Endothelial cell of umbilical vein (primary cell): ENCODE data around the gene AICDA. TPM values are rescaled to one million over a fixed set of nuclear protein-coding genes. Genes with fewer than 3 reads are reported as not detected.
A peak's percentile ranks its signal among the peaks of the same experiment; 100 is the strongest.

ENCODE experiments used
- BruUV-seq: library from RNA; stranded (reverse); fragments of 400-500 nt; replicated peaks from 2 replicates; lab custom pipeline; 2021; lab: Mats Ljungman, UMichigan
- CTCF ChIA-PET: fragments of 300-600, 350-600 bp; sonication (Branson Sonifier 250); formaldehyde crosslinking; loops from one replicate; lab custom pipeline; 2021; ENCODE audit warnings: antibody characterized with exemption, inconsistent platforms; lab: Charles Lee
- POLR2A ChIA-PET: fragments of 300-600, 350-600 bp; sonication (Branson Sonifier 250); formaldehyde crosslinking; loops from one replicate; lab custom pipeline; 2021; ENCODE audit warnings: antibody characterized with exemption, inconsistent platforms; lab: Charles Lee
- DNase-seq: peaks from one replicate; pipeline ENCODE4 v3.0.0-alpha.2; 2011; ENCODE audit warnings: low read depth, low spot score
- FAIRE-seq: peaks from 2 replicates; lab custom pipeline; 2011; peaks lifted over from hg19 to GRCh38; lab: Jason Lieb, UNC
- H2AFZ ChIP-seq: 2 replicates; pipeline ENCODE4 v1.6.0; 2012; ENCODE audit warnings: low read depth, low read length, control low read depth, inconsistent platforms
- H3K27ac ChIP-seq: 2 replicates; pipeline ENCODE4 v1.5.1; 2011; ENCODE audit warnings: low read depth, mild to moderate bottlenecking, control low read depth, low read length, moderate library complexity; ENCODE audit not compliant: insufficient read depth
- H3K27me3 ChIP-seq, 2 experiments: 2 replicates each; pipeline versions ENCODE4 v1.6.0 to v1.6.1; 2011; ENCODE audit warnings: low read length in 2 of 2, mixed read lengths in 1 of 2; ENCODE audit not compliant: control insufficient read depth in 2 of 2, insufficient read depth in 2 of 2
- H3K36me3 ChIP-seq, 2 experiments: 2 replicates in 1 of 2; 3 replicates in 1 of 2; pipeline ENCODE4 v1.5.1; 2011; ENCODE audit warnings: low read length in 2 of 2, mild to moderate bottlenecking in 1 of 2, moderate library complexity in 1 of 2; ENCODE audit not compliant: control insufficient read depth in 2 of 2, insufficient read depth in 2 of 2; ENCODE audit errors: extremely low read depth in 1 of 2
- H3K4me1 ChIP-seq: 3 replicates; pipeline ENCODE4 v1.5.1; 2011; ENCODE audit warnings: mild to moderate bottlenecking, low read length; ENCODE audit not compliant: control insufficient read depth, insufficient read depth; ENCODE audit errors: extremely low read depth
- H3K4me2 ChIP-seq: 2 replicates; pipeline ENCODE4 v1.6.1; 2011; ENCODE audit warnings: low read length, control low read depth, mixed read lengths; ENCODE audit not compliant: insufficient read depth
- H3K4me3 ChIP-seq, 3 experiments: fragments of 200-600 bp in 1 of 3; sonication (generic), shearing (Covaris generic) in 1 of 3; replicated peaks in 1 of 3; 2 replicates each; pipeline ENCODE4 v1.5.1; 2011 to 2016; ENCODE audit warnings: control low read depth in 3 of 3, low read length in 3 of 3, mild to moderate bottlenecking in 2 of 3, inconsistent platforms in 1 of 3, low read depth in 1 of 3, moderate library complexity in 1 of 3; ENCODE audit not compliant: insufficient read depth in 1 of 3
- H3K79me2 ChIP-seq: 2 replicates; pipeline ENCODE4 v1.6.0; 2012; ENCODE audit warnings: low read length, inconsistent platforms; ENCODE audit not compliant: control insufficient read depth, insufficient read depth
- H3K9ac ChIP-seq: replicated peaks from 2 replicates; pipeline ENCODE3; 2011; ENCODE audit warnings: low read length, control low read depth; ENCODE audit not compliant: insufficient read depth; ENCODE audit errors: extremely low read depth
- H3K9me1 ChIP-seq: replicated peaks from 3 replicates; pipeline ENCODE4 v1.6.0; 2011; ENCODE audit warnings: mild to moderate bottlenecking, low read length; ENCODE audit not compliant: control insufficient read depth, insufficient read depth; ENCODE audit errors: extremely low read depth
- H3K9me3 ChIP-seq: replicated peaks from 2 replicates; pipeline ENCODE4 v1.5.1; 2012; ENCODE audit warnings: low read length, inconsistent platforms; ENCODE audit not compliant: control insufficient read depth, insufficient read depth
- H4K20me1 ChIP-seq: replicated peaks from 2 replicates; pipeline ENCODE3; 2011; ENCODE audit warnings: mild to moderate bottlenecking, low read length; ENCODE audit not compliant: control insufficient read depth, insufficient read depth; ENCODE audit errors: extremely low read depth
- FOS ChIP-seq: IDR thresholded peaks from 2 replicates; pipeline ENCODE4 v1.6.1; 2011; ENCODE audit warnings: mild to moderate bottlenecking, low read length, moderate library complexity, borderline replicate concordance; ENCODE audit not compliant: insufficient read depth
- GATA2 ChIP-seq: IDR thresholded peaks from 2 replicates; pipeline ENCODE4 v1.7.0; 2011; ENCODE audit warnings: low read depth, mild to moderate bottlenecking, moderate library complexity, mixed read lengths, low read length; ENCODE audit not compliant: insufficient read length, insufficient read depth
- JUN ChIP-seq: IDR thresholded peaks from 2 replicates; pipeline ENCODE4 v1.6.1; 2011; ENCODE audit warnings: borderline replicate concordance, low read depth; ENCODE audit not compliant: insufficient read length, insufficient read depth
- POLR2A ChIP-seq: IDR thresholded peaks from 2 replicates; pipeline ENCODE4 v1.6.1; 2012; ENCODE audit warnings: low read depth, mild to moderate bottlenecking, control low read depth, low read length
- dilution Hi-C: fragments of 300-500 bp; cut with MboI; formaldehyde crosslinking; loops from one replicate; pipeline ENCODE4 v1.15.0; 2019; ENCODE audit warnings: low sequenced_read_pairs; ENCODE audit not compliant: extremely low pct_ligation_motif_present
- intact Hi-C: fragments of 100-400 bp; cut with micrococcal nuclease; formaldehyde crosslinking; loops from one replicate; pipeline ENCODE4 v1.10.0; 2022
- polyA plus RNA-seq, 4 experiments: library from polyadenylated mRNA; depleted of rRNA in 3 of 4; stranded (reverse) in 3 of 4; unstranded in 1 of 4; fragments of >200 nt; gene quantifications; 2 replicates each; pipeline versions ENCODE4 v1.2.1 to v1.2.3, GENCODE V29; 2011 to 2012; ENCODE audit warnings: missing spikeins in 1 of 4
- total RNA-seq: library from RNA; stranded (reverse); gene quantifications from 2 replicates; pipeline ENCODE4 v1.2.3, GENCODE V29; 2021
- TF ChIP-seq, protein P1 (sequence below), 2 donors: IDR thresholded peaks; 1 replicate in 1 of 2; 2 replicates in 1 of 2; pipeline ENCODE4 v1.5.1; 2011; ENCODE audit warnings: low read length in 2 of 2, mild to moderate bottlenecking in 2 of 2, moderate library complexity in 2 of 2, control low read depth in 1 of 2, inconsistent platforms in 1 of 2, low read depth in 1 of 2; ENCODE audit not compliant: insufficient read depth in 1 of 2; ENCODE audit errors: extremely low read depth in 1 of 2

The AICDA gene
- total and polyA plus RNA-seq, 2 donors (not counting 3 experiments of a cell fraction or from before 2014, with no cell fraction given) = not detected

DNA sequence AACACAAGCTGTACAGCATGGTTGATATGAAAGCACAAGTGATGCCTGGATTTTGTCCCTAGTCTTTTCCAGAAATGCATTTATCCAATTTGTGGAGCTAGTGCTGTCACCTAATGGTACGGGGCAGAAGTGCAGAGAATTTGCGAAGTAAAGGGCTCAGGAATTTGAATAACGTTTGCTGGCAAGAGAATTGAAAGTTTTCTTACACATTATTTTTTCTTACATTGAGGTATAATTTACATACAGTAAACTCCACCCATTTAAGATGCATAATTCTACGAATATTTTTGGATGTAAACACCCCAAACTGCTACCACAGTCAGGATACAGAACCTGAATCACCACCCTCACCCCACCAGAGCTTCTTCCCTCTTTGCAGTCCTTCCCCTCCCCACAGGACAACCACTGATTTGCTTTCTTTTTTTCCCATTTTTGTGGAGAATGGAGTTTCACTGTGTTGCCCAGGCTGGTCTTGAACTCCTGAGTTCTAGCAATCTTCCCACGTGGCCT, 3.5 kb downstream of the AICDA start:
- Histone ChIP-seq H3K9me1 (no peaks in the 10 kb centered on the region), H3K9ac (no peak overlapping the region), H3K9me3 (no peaks in the 10 kb centered on the region), H3K4me3 (no peak overlapping the region), H3K4me2 (no peak overlapping the region), H3K27ac (no peak overlapping the region), H4K20me1 (no peaks in the 10 kb centered on the region), H3K27me3 (peaks cover 4 to 9% of the 10 kb centered on the region in 2 experiments), H2AFZ (no peak overlapping the region), H3K79me2 (no peaks in the 10 kb centered on the region), H3K4me1 (no peaks in the 10 kb centered on the region), H3K36me3 (no peaks in the 10 kb centered on the region)
- CTCF ChIA-PET = interaction anchor here (0.6 to 6.5 kb wide), 27 partner anchors 9 to 440 kb away, joined by 3 to 256 read pairs (median 4); partner anchors contain the start of gene CLEC4E
- dilution Hi-C loops (no loop called here), intact Hi-C loops (loop anchor here (1.0 kb wide), 1 partner anchor 65 kb away; no protein-coding TSS in a partner anchor)
- peak; percentile 93 for FAIRE-seq
- POLR2A ChIA-PET = interaction anchor here (1.1 kb wide), 1 partner anchor 65 kb away, joined by 3 read pairs; no protein-coding TSS in a partner anchor
- BruUV-seq = no TSS peak
- DNase-seq = peak; percentile 67
- TF ChIP-seq GATA2 = no peak
- TF ChIP-seq, protein P1, sequence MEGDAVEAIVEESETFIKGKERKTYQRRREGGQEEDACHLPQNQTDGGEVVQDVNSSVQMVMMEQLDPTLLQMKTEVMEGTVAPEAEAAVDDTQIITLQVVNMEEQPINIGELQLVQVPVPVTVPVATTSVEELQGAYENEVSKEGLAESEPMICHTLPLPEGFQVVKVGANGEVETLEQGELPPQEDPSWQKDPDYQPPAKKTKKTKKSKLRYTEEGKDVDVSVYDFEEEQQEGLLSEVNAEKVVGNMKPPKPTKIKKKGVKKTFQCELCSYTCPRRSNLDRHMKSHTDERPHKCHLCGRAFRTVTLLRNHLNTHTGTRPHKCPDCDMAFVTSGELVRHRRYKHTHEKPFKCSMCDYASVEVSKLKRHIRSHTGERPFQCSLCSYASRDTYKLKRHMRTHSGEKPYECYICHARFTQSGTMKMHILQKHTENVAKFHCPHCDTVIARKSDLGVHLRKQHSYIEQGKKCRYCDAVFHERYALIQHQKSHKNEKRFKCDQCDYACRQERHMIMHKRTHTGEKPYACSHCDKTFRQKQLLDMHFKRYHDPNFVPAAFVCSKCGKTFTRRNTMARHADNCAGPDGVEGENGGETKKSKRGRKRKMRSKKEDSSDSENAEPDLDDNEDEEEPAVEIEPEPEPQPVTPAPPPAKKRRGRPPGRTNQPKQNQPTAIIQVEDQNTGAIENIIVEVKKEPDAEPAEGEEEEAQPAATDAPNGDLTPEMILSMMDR (IDR thresholded peaks at IDR 0.05; ENCODE audit: extremely low read depth in 1 of 2, insufficient read depth in 1 of 2, low read depth in 1 of 2, low read length in 2 of 2) = peak; percentile 58 to 75

DNA sequence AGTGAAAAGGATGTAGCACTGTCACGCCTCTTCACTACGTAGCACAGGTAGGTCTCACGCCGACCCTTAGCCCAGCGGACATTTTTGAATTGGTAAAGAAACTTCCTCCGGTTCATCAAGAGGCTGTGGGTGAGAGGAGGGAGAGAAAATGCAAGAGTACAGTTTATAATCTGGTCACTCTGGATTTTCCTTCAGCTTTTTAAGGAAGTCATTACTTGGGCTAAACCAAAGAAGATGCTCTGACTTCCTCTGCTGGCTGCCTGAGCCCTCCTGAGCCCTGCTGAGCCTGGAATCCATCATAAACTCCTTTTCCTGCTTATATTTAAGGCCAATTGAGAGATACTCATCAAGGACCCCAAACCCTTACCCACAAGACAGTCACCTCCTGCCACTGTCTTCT, 5.8 kb downstream of the AICDA start:
- H3K79me2 ChIP-seq = no peaks in the 10 kb centered on the region
- no peaks in the 10 kb centered on the region for H3K4me1 ChIP-seq
- ChIA-PET CTCF (interaction anchor here (0.8 kb wide), 1 partner anchor 10 kb away, joined by 3 read pairs; no protein-coding TSS in a partner anchor), POLR2A (no interaction called here)
- H3K9ac ChIP-seq = no peak overlapping the region
- peaks cover 4 to 11% of the 10 kb centered on the region in 2 experiments for H3K27me3 ChIP-seq
- no peak for FAIRE-seq
- DNase-seq = no peak
- H3K4me3 ChIP-seq = no peak overlapping the region
- no peaks in the 10 kb centered on the region for H3K9me1 ChIP-seq
- H3K36me3 ChIP-seq = no peaks in the 10 kb centered on the region
- no peaks in the 10 kb centered on the region for H4K20me1 ChIP-seq
- dilution Hi-C loops = no loop called here
- H2AFZ ChIP-seq = no peak overlapping the region
- no TSS peak for BruUV-seq
- H3K4me2 ChIP-seq = no peak overlapping the region
- no peak for TF ChIP-seq FOS
- no peak for TF ChIP-seq POLR2A
- TF ChIP-seq JUN = no peak
- no peak overlapping the region for H3K27ac ChIP-seq
- intact Hi-C loops = no loop called here
- no peaks in the 10 kb centered on the region for H3K9me3 ChIP-seq
